HG03135 (cell line): ENCODE results near the gene MGLL.

Experiments
- ATAC-seq: cut with Tn5 transposase; IDR thresholded peaks from one replicate; pipeline ENCODE4 v1.9.1; 2021; ENCODE audit warnings: mild to moderate bottlenecking, moderate library complexity; ENCODE audit not compliant: unreplicated experiment

Gene MGLL

DNA sequence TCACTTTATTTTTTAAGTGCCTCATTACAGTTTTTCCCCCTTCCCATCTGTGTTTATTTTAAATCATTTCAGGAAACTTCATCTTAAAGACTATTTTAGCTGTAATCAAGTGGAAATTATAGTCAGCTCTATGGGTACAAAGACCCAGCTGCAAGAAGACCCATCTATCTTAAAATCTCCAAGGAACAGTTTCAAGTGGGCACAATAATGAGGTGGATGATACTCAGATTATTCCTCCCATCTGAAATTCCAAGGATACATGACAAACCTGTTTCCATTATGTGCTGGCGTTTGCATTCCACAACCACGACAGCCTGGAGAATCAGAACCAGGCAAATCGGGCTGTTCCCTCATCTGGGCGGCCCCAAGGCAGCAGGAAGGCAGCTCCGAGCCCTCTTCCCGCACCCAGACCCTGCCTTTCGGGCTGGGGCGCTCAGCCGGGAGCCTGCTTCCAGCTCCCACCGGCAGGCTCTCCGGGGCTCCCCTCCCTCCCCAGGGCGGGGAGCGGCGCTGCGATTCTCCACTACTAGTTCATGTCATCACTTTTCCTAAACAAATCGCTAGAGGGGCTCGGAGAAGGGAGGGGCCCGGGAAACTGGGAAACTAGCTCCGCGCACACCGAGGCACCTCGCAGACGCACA, at the start of gene MGLL:
Gene MGLL, minus strand, starts transcription at position 475 of the 641 bp plus-strand sequence. Its CDS starts 197 bp downstream, at position 278.
- no peak for ATAC-seq

DNA sequence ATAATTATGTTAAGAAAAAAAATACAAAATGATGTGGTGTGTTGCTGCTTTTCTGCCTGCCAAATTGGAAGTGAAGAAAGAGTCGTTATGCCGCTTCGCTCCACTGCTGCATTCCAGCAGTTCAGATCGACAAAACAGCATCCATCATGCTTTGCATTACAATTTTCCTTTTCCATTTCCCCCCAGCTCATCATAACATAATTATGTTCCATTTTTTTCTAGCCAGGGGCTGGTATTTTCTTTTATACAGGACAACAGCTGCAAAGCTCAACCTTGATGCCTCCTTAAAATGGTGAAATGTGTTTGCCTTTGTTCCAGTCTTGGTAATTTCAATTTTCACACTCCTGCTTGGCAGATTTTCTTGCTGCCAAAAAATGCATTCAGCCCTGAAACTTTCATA, 47.8 kb upstream of the MGLL start:
- ATAC-seq = no peak

DNA sequence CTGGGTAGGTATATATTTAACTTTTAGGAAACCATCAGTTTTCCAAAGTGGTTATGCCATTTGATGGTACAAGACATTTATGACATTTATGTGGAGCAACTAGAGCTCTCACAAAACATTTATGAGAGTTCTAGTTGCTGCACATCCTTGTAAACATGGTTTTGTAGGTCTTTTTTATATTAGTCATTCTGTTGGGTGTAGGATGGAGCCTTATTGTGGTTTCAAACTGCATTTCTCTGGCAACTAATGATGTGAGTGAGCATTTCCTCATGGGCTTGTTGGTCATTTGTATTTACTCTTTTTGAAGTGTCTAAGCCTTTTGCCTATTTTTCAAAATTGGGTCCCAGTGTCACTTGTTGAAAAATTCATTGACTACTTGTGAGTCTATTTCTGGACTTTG, 45.7 kb upstream of the MGLL start:
- no peak for ATAC-seq

DNA sequence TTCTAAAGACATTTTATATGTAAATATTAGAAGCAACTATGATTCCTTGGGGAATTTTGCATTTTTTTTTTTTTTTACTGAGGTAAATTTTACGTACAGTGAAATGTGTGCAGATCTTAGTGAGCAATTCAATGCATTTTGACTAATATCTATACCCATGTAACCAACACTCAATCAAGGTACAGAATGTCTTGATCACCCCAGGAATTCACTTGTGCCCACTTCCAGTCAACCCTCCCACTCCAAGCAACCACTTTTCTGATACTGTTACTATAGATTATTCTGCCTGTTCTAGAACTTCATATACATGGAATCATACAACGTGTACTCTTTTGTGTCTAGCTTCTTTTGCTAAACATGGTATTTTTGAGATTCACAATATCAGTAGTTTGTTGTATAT, 45.1 kb upstream of the MGLL start:
- ATAC-seq = no peak

DNA sequence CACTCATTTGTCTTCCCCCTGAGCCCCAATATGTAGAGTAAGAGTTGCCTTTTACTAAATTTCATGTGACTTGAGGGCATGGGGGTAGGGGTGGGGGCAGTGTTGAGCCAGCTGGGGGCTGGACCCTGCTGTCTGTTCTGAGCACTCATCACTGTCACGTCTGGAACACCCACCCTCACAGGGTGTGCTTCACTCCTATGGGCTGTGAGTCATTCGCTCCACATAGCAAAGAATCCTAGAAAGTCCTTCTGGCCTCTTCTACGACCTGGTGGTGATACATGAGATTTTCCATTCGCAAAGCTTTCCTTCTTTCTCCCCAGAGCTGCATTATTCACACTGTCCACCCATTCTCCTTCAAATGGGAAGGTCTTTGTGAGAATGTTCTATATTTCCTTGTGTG, 43.6 kb upstream of the MGLL start:
- no peak for ATAC-seq

DNA sequence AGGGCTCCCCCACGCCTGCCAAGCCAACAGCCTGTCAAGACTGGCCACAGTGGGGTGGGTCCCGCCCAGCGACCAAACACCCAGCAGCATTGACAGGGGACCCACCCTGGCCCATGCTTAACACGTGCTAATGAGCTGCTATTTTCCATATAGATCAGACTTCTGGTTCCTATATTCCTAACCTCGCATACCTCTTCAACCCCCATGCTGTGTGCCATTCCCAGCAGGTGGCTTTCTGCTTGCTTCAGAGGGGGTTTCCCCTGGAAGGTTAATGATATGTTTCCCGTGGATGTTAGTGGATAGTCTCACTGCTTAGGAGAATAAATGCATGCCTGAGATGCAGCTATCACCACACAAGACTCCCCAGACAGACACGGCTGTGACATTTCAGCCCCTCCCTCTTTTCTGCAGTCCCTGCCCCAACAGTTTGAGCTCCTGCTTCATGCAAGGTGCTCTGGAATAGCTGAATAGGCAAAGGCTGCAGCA, 37.9 kb upstream of the MGLL start:
- no peak for ATAC-seq

DNA sequence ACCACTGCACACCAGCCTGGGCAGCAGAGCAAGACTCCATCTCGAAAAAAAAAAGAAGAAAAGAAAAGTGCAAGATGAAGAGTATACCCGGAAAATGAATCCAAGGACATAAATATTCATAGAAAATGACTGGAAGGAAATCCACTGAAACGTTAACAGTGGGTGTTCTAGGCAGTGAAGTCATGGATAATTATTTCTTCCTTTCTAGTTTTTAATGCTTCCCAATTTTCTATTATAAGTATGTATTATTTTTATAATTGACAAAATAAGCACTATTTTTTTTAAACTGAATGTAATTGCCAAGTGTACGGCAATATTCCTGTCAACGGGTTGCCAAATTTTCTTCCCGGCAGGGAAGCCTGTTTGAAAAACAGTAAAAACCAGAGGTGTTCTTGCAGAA, 37.4 kb upstream of the MGLL start:
- ATAC-seq = no peak

DNA sequence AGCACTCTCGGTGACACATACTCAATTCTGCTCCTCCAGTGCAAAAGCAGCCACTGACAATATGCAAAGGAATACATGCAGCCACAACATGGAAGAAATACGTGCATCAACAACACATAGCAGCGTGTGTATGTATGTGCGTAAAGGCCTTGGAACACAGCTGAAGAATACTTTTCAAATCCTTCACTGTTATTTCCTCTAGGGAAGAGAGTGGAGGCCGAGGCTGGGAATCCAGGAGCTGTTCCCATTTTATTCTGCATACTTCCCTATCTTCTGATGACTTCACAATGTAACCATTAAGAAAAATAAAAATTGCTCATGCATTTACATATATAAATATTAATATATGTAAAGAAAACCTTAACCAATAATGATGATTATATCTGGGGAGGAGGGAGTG, 36.6 kb upstream of the MGLL start:
- ATAC-seq = no peak

DNA sequence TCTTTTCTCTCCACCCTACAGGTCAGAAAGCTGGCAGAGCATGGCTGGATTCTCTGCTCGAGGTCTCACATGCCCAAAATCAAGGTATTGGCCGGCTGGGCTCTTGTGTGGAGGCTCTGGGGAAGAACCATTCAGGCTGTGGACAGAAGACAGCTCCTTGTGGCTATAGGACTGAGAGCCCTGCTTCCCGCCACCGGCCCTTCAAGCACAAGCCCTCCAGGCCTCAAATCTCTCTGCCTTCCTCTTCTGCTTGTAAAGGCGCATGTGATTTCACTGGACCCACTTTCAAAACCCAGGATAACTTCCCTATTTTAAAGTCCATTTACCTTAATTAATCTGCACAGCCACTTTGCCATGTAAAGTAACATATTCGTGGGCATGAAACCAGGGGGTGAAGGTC, 36.2 kb upstream of the MGLL start:
- no peak for ATAC-seq

DNA sequence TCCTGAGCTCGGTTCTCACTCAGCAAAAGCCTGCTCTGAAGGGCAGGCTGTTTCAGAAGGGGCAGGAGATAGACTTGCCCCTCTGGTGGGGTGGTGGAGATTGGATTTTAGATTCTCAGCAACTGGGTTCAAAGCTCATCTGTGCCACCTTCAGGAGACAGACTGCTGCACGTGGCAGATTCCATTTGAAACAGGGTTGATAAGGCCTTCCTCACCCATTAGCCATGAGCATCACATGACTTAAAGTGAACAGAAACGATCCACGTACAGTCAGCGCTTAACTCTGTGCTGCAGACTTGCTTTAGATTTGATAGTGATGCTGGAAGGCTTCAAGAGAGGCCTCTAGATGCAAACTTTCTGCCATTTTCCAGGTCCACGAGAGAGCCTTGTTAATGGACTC, 35.0 kb upstream of the MGLL start:
- ATAC-seq = no peak

DNA sequence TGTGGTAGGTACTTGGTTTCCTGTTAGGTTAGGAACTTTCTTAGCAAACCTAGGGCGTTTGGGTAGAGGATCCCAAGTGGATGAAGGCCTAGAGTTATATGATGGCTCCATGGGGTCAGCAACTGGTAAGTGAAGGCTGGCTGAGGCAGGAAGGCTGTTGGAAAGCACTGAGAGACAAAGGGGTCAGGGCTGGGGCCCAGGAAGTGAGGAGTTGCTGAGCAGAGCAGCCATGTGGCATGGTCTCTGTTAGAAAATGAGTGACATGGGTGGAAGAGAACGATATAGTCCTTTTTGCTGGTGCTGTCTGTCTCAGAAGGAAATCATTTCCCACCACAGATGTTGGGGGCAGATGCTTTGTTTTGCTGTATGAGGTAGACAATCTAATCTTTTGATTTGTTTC, 34.5 kb upstream of the MGLL start:
- ATAC-seq = no peak

DNA sequence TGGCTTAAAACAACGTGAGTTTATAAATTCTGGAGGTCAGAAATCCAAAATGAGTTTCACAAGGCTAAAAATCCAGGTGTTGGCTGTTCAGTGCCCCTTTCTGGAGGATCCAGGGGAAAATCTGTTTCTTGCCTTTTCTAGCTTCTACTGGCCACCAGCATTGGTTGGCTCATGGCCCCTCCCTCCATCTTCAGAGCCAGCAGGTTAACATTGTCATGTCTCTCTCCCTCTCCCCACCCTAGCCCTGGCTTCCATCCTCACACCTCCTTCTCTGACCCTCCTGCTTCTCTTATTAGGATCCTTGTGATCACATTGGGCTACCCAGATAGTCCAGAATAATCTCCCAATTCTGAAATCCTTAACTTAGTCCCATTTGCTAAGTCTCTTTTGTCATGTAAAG, 32.9 kb upstream of the MGLL start:
- ATAC-seq = no peak

DNA sequence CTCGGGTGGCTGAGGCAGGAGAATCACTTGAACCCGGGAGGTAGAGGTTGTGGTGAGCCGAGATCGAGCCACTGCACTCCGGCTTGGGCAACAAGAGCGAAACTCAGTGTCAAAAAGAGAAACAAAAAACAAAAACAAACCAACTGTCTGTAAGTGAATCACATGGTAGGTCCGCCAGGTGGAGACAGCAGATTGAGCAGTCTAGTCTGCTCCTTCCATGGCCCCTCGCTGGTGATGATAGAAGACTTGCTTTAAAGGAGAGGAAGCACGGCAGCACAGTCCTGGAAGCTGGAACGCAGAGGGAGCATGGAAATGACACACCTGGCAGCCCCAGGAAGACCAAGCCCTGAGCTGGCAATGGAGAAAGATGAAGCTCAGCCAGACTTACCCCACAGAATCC, 31.4 kb upstream of the MGLL start:
- ATAC-seq = no peak

DNA sequence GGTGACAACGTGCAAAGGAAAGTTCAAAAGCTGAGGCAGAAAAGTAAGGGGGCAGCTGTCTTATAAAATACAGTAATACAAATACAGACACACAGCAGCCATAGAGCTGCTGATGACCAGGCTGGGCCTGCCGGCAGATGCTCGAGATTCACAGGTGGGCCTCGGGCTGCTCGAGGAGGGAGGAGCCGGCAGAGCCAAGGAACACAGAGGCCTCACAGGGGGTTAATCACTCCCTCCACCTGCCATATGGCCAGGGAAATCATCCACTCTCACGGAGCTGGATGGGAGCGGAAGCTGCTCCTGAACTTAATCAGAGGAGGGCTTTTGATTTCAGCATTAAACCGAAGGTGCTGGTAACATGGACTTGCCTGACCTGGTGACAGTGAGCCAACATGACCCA, 29.6 kb upstream of the MGLL start:
- ATAC-seq = no peak

DNA sequence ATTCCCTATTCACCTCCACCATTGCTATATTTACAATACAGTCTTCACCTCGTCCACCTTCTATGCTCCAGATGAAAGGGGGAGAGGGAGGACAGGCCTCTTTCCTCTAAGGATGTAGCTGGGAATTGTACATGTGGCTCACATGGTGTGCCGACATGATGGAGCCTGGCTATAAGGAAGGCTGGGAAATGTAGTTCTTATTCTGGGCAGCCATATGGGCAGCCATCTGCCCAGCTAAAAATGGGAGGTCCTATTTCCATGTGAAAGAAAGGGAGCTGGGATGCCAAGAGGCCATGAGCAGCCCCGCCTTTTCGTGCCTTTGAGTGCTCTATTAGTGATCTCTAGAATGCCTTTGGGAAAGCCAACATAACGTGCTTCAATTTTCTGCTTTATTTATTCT, 27.1 kb upstream of the MGLL start:
- no peak for ATAC-seq

DNA sequence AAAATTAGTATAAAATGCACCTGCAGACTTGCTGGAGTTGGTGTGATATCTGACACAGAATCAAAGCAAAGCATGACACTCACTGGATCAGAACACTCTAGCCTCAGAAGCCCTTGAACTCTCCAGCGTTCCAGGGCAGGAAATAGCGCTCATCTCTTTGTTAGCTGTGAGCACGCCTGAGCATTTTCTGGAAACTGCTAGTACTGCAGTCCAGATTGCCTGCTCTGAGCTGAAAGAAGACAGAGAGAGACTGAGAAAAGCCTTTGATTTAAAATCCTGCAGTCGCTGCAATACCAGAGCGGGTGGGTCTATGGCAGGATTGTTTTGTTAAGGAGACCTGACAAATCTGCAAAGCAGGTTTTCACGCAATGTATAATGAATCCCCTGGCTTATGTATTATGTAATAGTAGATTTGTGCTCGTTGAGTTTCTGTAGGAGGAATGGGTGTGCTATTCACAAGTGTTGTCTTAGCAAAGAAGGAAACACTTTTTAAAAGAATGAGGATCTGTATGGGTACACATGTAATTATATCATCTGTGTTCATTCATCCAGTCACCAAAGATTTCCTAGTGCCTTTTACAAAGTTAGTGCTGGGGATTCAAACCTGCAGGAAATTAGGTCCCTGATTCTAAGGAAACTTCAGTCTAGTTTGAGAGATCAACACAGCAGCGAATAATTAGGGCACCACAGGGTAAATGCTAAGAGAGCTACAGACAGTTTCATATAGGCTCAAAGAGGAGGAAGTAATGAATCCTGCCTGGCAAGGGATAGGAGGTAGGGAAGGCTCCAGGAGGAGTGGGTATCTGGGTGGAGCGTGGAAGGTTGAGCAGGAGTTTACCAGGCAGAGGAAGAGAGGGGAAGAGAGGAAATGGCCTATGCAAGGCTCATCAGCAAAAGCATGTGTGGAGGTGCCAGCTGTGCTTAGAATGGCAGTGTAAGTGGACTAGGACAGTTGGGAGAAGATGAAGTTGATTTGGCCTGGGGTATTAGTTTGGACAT, 26.1 kb upstream of the MGLL start:
- no peak for ATAC-seq

DNA sequence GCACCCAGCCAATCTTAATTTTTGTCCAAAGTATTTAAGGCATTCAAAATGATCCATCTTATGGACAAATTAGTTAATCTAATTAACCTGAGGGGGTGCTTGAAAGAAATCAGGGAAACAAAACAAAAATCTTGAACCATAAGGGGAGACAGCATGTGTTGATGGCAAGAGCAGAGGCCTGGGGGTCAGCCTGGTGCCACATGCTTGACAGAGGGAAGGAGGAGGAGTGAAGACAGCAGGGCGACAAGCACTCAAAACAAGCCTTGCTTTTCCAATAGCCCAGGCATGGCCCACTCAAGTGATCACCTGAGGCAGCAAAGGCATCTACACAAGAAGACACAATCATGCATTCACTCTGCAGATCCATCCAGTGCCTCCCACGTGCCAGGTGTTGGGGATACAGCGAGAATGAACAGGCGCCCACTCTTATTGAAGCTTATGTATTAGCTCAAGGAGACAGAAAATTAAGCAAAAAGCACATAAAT, 25.0 kb upstream of the MGLL start:
- no peak for ATAC-seq

DNA sequence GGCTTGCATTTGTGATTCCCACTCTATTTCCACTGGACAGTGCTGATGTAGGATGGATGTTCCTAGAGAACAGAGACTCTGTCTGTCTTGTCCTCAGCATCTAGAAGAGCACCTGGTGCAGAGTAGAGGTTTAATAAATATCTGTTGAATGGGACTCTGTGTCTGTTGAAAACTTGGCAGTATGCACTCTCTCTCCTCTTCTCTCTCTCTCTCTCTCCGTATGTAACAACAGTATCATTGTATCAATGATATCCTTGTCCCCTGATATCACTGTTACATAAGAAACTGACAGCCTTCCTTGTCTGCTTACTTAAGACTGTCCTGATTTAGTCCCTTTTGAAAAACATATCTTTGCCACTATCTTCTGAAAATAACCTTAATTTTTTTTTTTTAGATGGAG, 24.3 kb upstream of the MGLL start:
- no peak for ATAC-seq

DNA sequence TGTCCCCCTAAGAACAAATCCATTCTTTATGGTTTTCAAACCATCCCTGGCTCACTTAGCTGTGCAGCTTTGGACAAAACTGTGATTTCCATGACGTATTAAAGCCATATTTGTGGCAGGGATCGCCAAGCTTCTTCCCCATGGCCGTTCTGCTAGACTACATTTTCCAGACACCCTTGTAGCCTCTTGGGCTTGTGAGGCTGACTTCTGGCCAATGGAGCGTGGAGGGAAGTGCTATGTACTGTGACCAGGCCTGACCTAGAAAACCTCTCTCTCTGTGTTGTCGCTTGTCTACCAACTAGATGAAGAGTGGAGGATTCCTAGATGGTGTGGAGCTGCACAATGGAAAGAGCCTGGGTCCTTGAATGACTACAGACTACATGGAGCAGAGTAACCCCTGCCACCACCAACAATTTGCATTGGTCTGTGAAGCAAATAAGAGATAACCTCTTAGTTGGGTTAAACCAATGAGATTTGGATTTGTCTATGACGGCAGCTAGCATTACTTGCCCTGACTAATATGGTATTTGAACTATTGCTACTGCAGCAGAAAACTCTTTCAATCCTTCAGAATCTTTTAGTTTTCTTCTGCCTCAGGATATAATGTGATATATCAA, 22.1 kb upstream of the MGLL start:
- no peak for ATAC-seq

DNA sequence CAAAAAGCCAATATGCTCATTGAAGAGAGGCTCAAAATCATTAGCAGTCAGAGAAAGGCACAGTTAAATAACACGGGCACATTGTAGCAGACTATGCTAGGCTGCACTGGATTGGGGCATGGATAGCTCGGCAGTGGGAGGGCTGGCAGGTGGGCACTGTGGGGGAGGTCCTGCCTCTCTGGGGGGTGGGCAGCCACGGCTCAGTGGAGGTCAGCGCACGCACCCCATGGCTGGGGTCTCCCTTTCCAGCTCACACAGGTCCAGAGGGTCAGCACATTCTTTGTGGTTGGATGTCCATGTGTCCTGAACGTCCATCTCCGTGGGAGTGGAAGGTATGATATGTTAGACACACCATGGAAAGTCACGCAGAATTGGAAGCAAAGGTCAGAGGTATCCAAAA, 18.4 kb upstream of the MGLL start:
- no peak for ATAC-seq

DNA sequence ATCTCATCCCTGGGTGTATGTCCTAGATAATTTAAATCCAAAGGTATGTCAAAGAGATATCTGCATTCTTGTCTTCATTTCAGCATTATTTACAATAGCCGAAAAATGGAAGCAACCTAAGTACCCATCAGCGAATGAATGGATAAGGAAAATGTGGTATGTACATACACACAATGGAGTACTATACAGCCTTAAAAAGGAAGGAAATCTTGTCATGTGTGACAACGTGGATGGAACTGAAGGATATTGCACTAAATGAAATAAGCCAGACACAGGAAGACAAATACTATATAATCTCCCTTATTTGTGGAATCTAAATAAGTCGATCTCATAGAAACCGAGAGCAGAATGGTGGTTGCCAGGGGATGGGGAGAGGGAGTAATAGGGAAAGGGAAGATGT, 16.8 kb upstream of the MGLL start:
- no peak for ATAC-seq
